ENCODE measurements around the gene MAP3K3. TPM values are rescaled to one million over a fixed set of nuclear protein-coding genes. Genes with fewer than 3 reads are reported as not detected.

MAP3K3 gene
- total and polyA plus RNA-seq, 2 experiments from 2014 or later: 6.1 to 24.6 TPM

- no peaks in the 10 kb centered on the region for H3K36me3 Mint-ChIP-seq (ENCODE audit: low read depth)
- no peak for TF ChIP-seq REST (IDR thresholded peaks at IDR 0.05; ENCODE audit: unreplicated experiment)
- TF ChIP-seq EZH2 (IDR thresholded peaks at IDR 0.05; ENCODE audit: low read depth, unreplicated experiment): no peak
- TF ChIP-seq NANOG (IDR thresholded peaks at IDR 0.05; ENCODE audit: borderline replicate concordance): no peak
- no peak for TF ChIP-seq CTCF (conservative IDR thresholded peaks at IDR 0.05; ENCODE audit: low read depth in 2 of 2)
- no peak for TF ChIP-seq STAT1 (IDR thresholded peaks at IDR 0.05; ENCODE audit: unreplicated experiment)
- no peak overlapping the region for H3K4me3 Mint-ChIP-seq
- Histone ChIP-seq H3K27me3 (ENCODE audit: insufficient read depth) (no peaks in the 10 kb centered on the region), H3K4me1 (ENCODE audit: insufficient read depth) (peaks cover 13% of the 10 kb centered on the region), H3F3A (replicated peaks; ENCODE audit: low read depth) (0 out of 2 replicates have a peak, but pooled peaks cover 6% of the 10 kb centered on the region), H3K4me3 (no peak overlapping the region), H3K79me2 (replicated peaks; ENCODE audit: insufficient read depth) (peaks cover 60% of the 10 kb centered on the region), H2AFZ (no peak overlapping the region), H3K27ac (ENCODE audit: low read depth) (no peak overlapping the region), H4K20me1 (replicated peaks; ENCODE audit: insufficient read depth) (peaks cover 28% of the 10 kb centered on the region), H3K4me2 (no peak overlapping the region), H3K9me2 (ENCODE audit: insufficient read depth) (no peaks in the 10 kb centered on the region), H3K36me3 (ENCODE audit: insufficient read depth) (no peaks in the 10 kb centered on the region)
- H3K27me3 Mint-ChIP-seq (ENCODE audit: insufficient read depth, low read depth, poor library complexity): peaks cover 5% of the 10 kb centered on the region
- ATAC-seq (no peak), DNase-seq (ENCODE audit: low spot score) (no peak)
- H3K27ac Mint-ChIP-seq: no peak overlapping the region
- peaks cover 24% of the 10 kb centered on the region for H3K4me1 Mint-ChIP-seq
- H3K9me3 Mint-ChIP-seq: no peaks in the 10 kb centered on the region
Measured at GRCh38 chr17:63624531-63624880, 2.3 kb downstream of the MAP3K3 start.

GRCh38 chr17:63626551-63627180, 4.4 kb downstream of the MAP3K3 start:
- Mint-ChIP-seq H3K27me3 (ENCODE audit: insufficient read depth, low read depth, poor library complexity) (peaks cover 4% of the 10 kb centered on the region), H3K27ac (no peak overlapping the region), H3K36me3 (ENCODE audit: low read depth) (no peaks in the 10 kb centered on the region), H3K4me3 (no peak overlapping the region), H3K9me3 (no peaks in the 10 kb centered on the region), H3K4me1 (peaks cover 22% of the 10 kb centered on the region)
- H3K79me2 ChIP-seq (replicated peaks; ENCODE audit: insufficient read depth): peaks cover 77% of the 10 kb centered on the region
- no peak for ATAC-seq
- DNase-seq (ENCODE audit: low spot score): no peak
- H4K20me1 ChIP-seq (replicated peaks; ENCODE audit: insufficient read depth): peaks cover 32% of the 10 kb centered on the region
- H3F3A ChIP-seq (replicated peaks; ENCODE audit: low read depth): no peaks in the 10 kb centered on the region
- no peak overlapping the region for H3K27ac ChIP-seq (ENCODE audit: low read depth)
- no peaks in the 10 kb centered on the region for H3K36me3 ChIP-seq (ENCODE audit: insufficient read depth)
- H3K4me3 ChIP-seq: no peak overlapping the region
- H2AFZ ChIP-seq: no peak overlapping the region
- no peak overlapping the region for H3K4me2 ChIP-seq
- H3K9me2 ChIP-seq (ENCODE audit: insufficient read depth): no peaks in the 10 kb centered on the region
- H3K4me1 ChIP-seq (ENCODE audit: insufficient read depth): peaks cover 11% of the 10 kb centered on the region
- H3K27me3 ChIP-seq (ENCODE audit: insufficient read depth): no peaks in the 10 kb centered on the region
- no peak for TF ChIP-seq ETS1 (IDR thresholded peaks at IDR 0.05)
- no peak for TF ChIP-seq EZH2 (IDR thresholded peaks at IDR 0.05; ENCODE audit: low read depth, unreplicated experiment)
- no peak for TF ChIP-seq REST (IDR thresholded peaks at IDR 0.05; ENCODE audit: unreplicated experiment)
- TF ChIP-seq EZH2phosphoT487 (IDR thresholded peaks at IDR 0.05; ENCODE audit: unreplicated experiment): no peak
- no peak for TF ChIP-seq ZNF114 (CRISPR knock-in tag; IDR thresholded peaks at IDR 0.05)
- TF ChIP-seq CTCF (conservative IDR thresholded peaks at IDR 0.05; ENCODE audit: low read depth in 2 of 2): no peak
- no peak for TF ChIP-seq JUNB (IDR thresholded peaks at IDR 0.05; ENCODE audit: unreplicated experiment)
- TF ChIP-seq NANOG (IDR thresholded peaks at IDR 0.05; ENCODE audit: borderline replicate concordance): no peak
- TF ChIP-seq CREB1 (CRISPR knock-in tag; IDR thresholded peaks at IDR 0.05; ENCODE audit: low read depth): no peak
- TF ChIP-seq POLR2AphosphoS5 (IDR thresholded peaks at IDR 0.05; ENCODE audit: low read depth): no peak
